GM19395 (cell line): ENCODE measurements around the gene NTN5.
"Not testable (repeated sequence)": the region's sequence is repeated elsewhere in the genome, so short reads cannot be mapped to it uniquely, and the experiment has no call there.

Experiments used
- ATAC-seq: cut with Tn5 transposase; IDR thresholded peaks from one replicate; pipeline ENCODE4 v1.9.1; 2021; ENCODE audit warnings: mild to moderate bottlenecking, moderate library complexity; ENCODE audit not compliant: unreplicated experiment

The NTN5 gene

GRCh38 chr19:48670699-48671445, 1.9 kb downstream of the NTN5 start:
- ATAC-seq = no peak

- no peak for ATAC-seq
These were observed 2.7 kb downstream of the NTN5 start for GRCh38 chr19:48669903-48670668.

GRCh38 chr19:48668761-48669160, 4.1 kb downstream of the NTN5 start:
- no peak for ATAC-seq

GRCh38 chr19:48668332-48668731, 4.5 kb downstream of the NTN5 start:
- ATAC-seq = no peak

GRCh38 chr19:48665786-48666185, 7.0 kb downstream of the NTN5 start:
- no peak for ATAC-seq

- ATAC-seq = no peak
These were observed 8.3 kb downstream of the NTN5 start for GRCh38 chr19:48664476-48664875.

GRCh38 chr19:48663667-48664066, 9.2 kb downstream of the NTN5 start:
- no peak for ATAC-seq

GRCh38 chr19:48661711-48662090, 11.1 kb downstream of the NTN5 start:
- ATAC-seq = no peak

- peak; percentile 84 for ATAC-seq
These were observed 11.7 kb downstream of the NTN5 start for GRCh38 chr19:48660852-48661710.

GRCh38 chr19:48659768-48660167, 13.0 kb downstream of the NTN5 start:
- no peak for ATAC-seq

- ATAC-seq = no peak
These were observed 14.3 kb downstream of the NTN5 start for GRCh38 chr19:48658483-48658882.

- ATAC-seq = not testable (repeated sequence)
These were observed 15.0 kb downstream of the NTN5 start for GRCh38 chr19:48657828-48658227.

GRCh38 chr19:48656840-48657474, 15.9 kb downstream of the NTN5 start:
- ATAC-seq = no peak

GRCh38 chr19:48654299-48655059, 18.3 kb downstream of the NTN5 start:
- no peak for ATAC-seq

GRCh38 chr19:48651683-48652048, 21.2 kb downstream of the NTN5 start:
- ATAC-seq = no peak

GRCh38 chr19:48650974-48651682, 21.7 kb downstream of the NTN5 start:
- no peak for ATAC-seq

- no peak for ATAC-seq
These were observed 24.7 kb downstream of the NTN5 start for GRCh38 chr19:48648134-48648533.

GRCh38 chr19:48646722-48647216, 26.0 kb downstream of the NTN5 start:
- ATAC-seq = no peak

- ATAC-seq = peak; percentile 70
These were observed 26.7 kb downstream of the NTN5 start, which contains the start of gene CA11 for GRCh38 chr19:48646001-48646721. TSS of gene CA11 (minus strand) at chr19:48646187. CDS start at chr19:48645632, 555 bp downstream.
